Measurements from ENCODE around the gene SORCS2.

SORCS2 gene

DNA sequence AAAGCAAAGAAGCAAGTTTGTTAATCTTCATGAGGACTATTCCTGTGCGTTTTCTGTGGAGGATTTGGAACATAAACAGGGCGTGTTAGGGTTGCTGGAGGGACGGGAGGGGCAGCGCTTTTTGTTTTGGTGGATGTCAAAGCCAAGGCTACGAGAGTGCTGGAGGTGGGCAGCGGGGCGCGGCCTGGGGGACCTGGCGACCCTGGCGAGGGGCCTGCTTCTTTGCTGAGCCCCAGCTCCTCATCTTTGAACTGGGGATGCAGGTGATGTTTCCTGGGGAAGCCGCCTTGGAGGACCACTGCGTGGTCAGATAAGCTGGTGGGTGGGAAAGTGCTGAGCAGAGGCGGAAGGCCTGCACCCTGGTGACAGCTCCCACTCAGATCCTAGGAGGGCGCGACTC lies 55.2 kb downstream of the SORCS2 start:
- DNase-seq (ENCODE audit: low read depth), result no peak
- TF ChIP-seq, protein P1, sequence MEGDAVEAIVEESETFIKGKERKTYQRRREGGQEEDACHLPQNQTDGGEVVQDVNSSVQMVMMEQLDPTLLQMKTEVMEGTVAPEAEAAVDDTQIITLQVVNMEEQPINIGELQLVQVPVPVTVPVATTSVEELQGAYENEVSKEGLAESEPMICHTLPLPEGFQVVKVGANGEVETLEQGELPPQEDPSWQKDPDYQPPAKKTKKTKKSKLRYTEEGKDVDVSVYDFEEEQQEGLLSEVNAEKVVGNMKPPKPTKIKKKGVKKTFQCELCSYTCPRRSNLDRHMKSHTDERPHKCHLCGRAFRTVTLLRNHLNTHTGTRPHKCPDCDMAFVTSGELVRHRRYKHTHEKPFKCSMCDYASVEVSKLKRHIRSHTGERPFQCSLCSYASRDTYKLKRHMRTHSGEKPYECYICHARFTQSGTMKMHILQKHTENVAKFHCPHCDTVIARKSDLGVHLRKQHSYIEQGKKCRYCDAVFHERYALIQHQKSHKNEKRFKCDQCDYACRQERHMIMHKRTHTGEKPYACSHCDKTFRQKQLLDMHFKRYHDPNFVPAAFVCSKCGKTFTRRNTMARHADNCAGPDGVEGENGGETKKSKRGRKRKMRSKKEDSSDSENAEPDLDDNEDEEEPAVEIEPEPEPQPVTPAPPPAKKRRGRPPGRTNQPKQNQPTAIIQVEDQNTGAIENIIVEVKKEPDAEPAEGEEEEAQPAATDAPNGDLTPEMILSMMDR (conservative IDR thresholded peaks at IDR 0.05; ENCODE audit: low read depth, low read length), result no peak
- H3K4me3 ChIP-seq (ENCODE audit: low read depth, low read length), result no peak overlapping the region

DNA sequence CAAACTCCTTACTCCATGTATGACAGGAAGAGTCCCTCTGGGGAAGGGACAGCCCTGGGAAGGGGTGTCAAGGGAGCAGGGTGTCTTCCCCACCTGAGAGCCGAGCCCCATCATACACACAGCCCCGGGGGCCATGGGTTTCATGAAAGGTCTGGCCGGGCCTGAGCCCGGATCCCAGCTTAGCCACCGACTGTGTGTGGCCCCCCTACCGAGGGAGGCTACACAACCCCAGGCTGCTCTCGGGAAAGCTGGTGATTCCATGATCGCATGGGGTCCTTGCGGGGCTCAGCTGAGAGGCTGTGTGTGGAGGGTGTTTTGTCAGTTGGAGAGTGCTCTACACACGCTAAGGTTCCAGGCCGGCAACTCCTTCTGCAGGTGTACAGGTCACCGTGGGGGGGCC lies 55.6 kb downstream of the SORCS2 start:
- TF ChIP-seq, protein P1 (conservative IDR thresholded peaks at IDR 0.05; ENCODE audit: low read depth, low read length), result no peak
- no peak for DNase-seq (ENCODE audit: low read depth)

DNA sequence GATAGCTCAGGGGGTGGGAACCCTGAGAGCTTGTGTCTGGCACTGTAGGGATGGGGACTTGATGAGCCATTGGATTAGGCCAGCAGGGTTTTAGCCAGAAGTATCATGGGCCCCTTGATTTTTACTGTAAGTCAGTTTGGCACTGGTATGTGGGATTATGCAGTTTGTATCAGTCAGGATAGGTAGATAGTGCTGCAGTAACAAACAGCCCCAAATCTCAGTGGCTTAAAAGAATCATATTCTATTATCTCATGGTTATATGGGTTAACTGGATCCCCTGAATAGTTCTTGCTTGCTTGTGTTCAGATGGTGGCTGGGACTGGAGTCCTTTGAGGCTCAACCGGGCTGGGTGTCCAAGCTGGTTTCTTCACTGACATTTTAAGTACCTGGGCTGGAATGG lies 56.5 kb downstream of the SORCS2 start:
- DNase-seq (ENCODE audit: low read depth), result no peak
- TF ChIP-seq, protein P1 (conservative IDR thresholded peaks at IDR 0.05; ENCODE audit: low read depth, low read length), result no peak
- H3K4me3 ChIP-seq (ENCODE audit: low read depth, low read length), result no peak overlapping the region

More for the DNA sequence above, 55.6 kb downstream of the SORCS2 start:
- no peak overlapping the region for H3K4me3 ChIP-seq (ENCODE audit: low read depth, low read length)

DNA sequence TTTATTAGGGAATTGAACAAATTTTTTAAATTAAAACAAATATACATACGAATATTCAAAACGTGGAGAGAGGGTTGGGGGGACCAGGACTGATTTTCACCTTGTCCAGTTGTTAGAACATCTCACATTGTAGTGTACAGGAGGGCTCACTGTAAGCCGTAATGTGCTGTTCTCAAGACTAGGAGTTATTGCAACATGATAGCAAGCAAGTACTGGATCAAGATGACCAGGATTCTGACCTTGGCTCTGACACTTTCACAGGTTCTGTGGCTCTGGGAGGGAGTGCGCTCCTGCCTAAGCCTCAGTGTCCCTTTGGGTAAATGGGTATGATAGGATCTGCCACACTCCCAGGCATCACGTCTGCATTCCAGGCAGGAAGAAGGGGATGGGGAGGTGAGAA lies 59.0 kb downstream of the SORCS2 start:
- no peak overlapping the region for H3K4me3 ChIP-seq (ENCODE audit: low read depth, low read length)
- TF ChIP-seq, protein P1 (conservative IDR thresholded peaks at IDR 0.05; ENCODE audit: low read depth, low read length), result no peak
- DNase-seq (ENCODE audit: low read depth), result no peak

DNA sequence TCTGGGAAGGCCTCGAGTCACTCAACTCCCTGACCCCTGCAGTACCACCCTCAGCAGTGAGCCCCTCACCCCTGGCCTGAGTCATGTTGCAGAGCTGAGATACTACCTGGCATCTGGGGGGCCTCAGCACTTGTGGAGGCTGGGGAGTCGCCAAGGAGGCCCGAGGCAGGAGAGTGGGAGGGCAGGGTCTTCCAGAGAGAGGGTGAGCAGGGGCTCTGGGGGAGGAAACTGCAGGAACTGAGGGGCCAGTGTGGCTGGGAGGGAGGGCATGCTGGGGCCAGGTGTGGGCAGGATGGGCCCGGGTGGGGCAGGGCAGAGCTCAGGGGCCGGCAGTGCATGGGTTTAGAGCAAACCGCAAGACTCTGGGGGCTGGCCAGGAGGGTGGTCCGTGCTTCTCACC lies 59.7 kb downstream of the SORCS2 start:
- TF ChIP-seq, protein P1 (conservative IDR thresholded peaks at IDR 0.05; ENCODE audit: low read depth, low read length), result no peak
- no peak for DNase-seq (ENCODE audit: low read depth)
- no peak overlapping the region for H3K4me3 ChIP-seq (ENCODE audit: low read depth, low read length)

DNA sequence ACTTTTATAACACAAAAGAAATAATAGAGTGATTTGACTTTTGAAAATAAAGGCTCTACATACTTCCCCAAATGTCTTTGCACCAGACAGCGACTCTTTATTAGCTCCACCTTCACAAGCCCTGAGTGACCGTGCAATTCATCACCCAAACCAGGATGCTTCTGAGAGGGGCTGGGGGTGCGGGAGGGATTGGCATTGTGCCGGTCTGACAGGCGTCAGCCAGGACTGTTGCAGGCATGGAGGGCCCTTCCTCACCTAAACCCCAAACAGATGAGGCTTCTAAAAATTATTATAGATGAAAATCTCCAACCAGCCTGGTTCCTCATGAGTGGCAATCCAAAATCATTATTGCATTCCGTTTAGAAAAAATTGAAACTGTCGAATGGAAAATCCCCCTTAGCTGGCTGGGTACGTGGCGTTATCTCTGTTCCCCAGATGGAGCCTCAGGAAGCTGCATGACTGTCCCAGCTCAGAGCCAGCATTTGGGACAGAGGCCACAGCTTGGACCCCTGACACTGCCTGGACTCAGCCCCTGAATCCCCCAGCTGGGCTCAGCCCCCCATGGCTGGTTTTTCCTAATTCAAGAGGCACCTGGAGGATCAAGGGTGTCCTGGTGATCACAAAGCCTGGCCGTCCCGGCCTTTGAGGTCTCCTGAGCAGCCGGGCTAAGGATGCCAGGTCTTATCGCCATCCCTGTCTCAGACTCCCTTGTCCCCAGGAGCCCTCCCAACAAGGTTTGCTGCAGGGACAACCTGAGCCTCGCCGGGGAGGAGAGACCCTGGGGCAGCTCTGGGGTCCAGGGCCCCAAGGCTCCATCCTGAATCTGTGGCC lies 60.4 kb downstream of the SORCS2 start:
- no peak overlapping the region for H3K4me3 ChIP-seq (ENCODE audit: low read depth, low read length)
- no peak for DNase-seq (ENCODE audit: low read depth)
- TF ChIP-seq, protein P1 (conservative IDR thresholded peaks at IDR 0.05; ENCODE audit: low read depth, low read length), result no peak

DNA sequence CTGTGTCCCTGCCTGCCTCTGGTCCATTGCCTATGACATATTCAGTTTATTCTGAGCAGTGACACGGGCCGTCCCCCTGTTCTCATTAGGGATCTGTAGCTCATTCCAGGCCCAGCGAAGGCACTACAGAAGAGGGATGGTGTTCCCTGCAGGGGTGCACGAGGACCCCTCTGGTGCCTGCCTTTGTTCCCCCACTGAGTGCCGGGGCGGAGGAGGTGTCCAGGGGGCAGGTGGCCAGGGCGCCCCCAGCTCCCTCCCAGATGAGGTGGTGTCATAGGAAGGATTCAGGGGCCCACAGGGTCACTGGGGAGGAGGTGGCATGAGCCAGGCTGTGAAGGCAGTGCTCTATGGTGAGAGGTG lies 61.0 kb downstream of the SORCS2 start:
- DNase-seq (ENCODE audit: low read depth), result no peak
- TF ChIP-seq, protein P1 (conservative IDR thresholded peaks at IDR 0.05; ENCODE audit: low read depth, low read length), result no peak
- H3K4me3 ChIP-seq (ENCODE audit: low read depth, low read length), result no peak overlapping the region

All from choroid plexus epithelial cell (primary cell).